Endothelial cell (in vitro differentiated cells): Measurements from ENCODE around the gene TBRG4. TPM values are rescaled to one million over a fixed set of nuclear protein-coding genes. Genes with fewer than 3 reads are reported as not detected.

Experiments
- DNase-seq: peaks from one replicate; pipeline ENCODE4 v3.0.0; 2021; ENCODE audit warnings: low spot score
- H3K27ac Mint-ChIP-seq: one replicate; pipeline ENCODE4 v1.8.0; 2021; ENCODE audit warnings: mixed read lengths, inconsistent platforms; ENCODE audit not compliant: unreplicated experiment
- H3K27me3 Mint-ChIP-seq: one replicate; pipeline ENCODE4 v1.8.0; 2021; ENCODE audit warnings: mild to moderate bottlenecking, moderate library complexity, mixed read lengths, inconsistent platforms; ENCODE audit not compliant: unreplicated experiment
- H3K36me3 Mint-ChIP-seq: one replicate; pipeline ENCODE4 v1.8.0; 2021; ENCODE audit warnings: mild to moderate bottlenecking, low read depth, mixed read lengths, inconsistent platforms; ENCODE audit not compliant: unreplicated experiment
- H3K4me1 Mint-ChIP-seq: one replicate; pipeline ENCODE4 v1.8.0; 2021; ENCODE audit warnings: mild to moderate bottlenecking, mixed read lengths, inconsistent platforms; ENCODE audit not compliant: unreplicated experiment
- H3K4me3 Mint-ChIP-seq: one replicate; pipeline ENCODE4 v1.8.0; 2021; ENCODE audit warnings: mild to moderate bottlenecking, mixed read lengths, inconsistent platforms; ENCODE audit not compliant: unreplicated experiment
- H3K9me3 Mint-ChIP-seq: one replicate; pipeline ENCODE4 v1.8.0; 2021; ENCODE audit warnings: mixed read lengths, inconsistent platforms; ENCODE audit not compliant: unreplicated experiment
- total RNA-seq: library from RNA; stranded (reverse); fragmentation: NEBNext Ultra II Directional; extraction: Animal tissue kit (Norgen Biotek cat#: 25700); gene quantifications from one replicate; pipeline ENCODE4 v1.2.1, GENCODE V29; 2021; ENCODE audit not compliant: unreplicated experiment
- TF ChIP-seq, protein P1 (sequence below): fragments of 200-600 bp; sonication (generic); IDR thresholded peaks from one replicate; pipeline ENCODE4 v1.5.0; 2021; ENCODE audit warnings: antibody characterized with exemption; ENCODE audit not compliant: unreplicated experiment

TBRG4 gene
- total RNA-seq, 1 donor from 2014 or later = 48.1 TPM

DNA sequence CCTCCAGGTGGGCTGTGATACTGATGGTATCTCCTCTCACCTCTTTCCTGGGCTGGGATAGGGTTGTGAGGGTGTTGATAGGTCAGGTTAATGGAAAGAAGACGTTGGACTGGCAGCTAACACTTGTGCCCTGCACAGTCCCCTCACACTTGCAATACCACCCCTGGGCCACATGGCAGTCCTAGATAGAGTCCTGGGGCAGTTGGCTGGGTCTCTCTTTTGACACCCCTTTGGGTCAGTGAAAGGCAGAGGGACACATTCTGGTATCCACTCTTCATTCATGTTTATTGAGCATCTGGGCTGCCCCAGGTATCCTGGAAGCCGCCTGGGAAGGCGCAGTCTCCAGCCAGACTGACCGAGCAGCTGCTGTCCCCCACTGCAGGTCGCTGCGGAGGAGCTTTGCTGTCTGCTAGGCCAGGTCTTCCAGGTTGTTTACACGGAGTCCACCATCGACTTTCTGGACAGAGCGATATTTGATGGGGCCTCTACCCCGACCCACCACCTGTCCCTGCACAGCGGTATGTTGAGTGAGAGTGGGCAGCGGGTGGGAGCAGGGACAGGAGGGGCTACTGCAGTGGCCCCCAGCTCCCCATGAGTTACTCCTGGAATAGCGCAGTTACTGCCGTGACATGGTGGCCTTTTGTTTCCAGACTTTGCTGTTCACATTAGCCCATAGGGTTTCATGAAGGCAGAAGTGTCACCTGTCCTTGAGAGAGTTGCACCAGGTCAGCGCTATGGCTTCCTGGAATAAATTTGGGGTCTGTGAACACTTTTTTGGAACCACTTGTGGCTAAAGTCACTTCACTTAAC is 41.8 kb downstream of the TBRG4 start:
- H3K4me3 Mint-ChIP-seq = no peak overlapping the region
- DNase-seq = no peak
- H3K36me3 Mint-ChIP-seq = peaks cover 25% of the 10 kb centered on the region
- TF ChIP-seq, protein P1, sequence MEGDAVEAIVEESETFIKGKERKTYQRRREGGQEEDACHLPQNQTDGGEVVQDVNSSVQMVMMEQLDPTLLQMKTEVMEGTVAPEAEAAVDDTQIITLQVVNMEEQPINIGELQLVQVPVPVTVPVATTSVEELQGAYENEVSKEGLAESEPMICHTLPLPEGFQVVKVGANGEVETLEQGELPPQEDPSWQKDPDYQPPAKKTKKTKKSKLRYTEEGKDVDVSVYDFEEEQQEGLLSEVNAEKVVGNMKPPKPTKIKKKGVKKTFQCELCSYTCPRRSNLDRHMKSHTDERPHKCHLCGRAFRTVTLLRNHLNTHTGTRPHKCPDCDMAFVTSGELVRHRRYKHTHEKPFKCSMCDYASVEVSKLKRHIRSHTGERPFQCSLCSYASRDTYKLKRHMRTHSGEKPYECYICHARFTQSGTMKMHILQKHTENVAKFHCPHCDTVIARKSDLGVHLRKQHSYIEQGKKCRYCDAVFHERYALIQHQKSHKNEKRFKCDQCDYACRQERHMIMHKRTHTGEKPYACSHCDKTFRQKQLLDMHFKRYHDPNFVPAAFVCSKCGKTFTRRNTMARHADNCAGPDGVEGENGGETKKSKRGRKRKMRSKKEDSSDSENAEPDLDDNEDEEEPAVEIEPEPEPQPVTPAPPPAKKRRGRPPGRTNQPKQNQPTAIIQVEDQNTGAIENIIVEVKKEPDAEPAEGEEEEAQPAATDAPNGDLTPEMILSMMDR = no peak
- H3K27me3 Mint-ChIP-seq = peaks cover 5% of the 10 kb centered on the region
- no peaks in the 10 kb centered on the region for H3K9me3 Mint-ChIP-seq
- H3K4me1 Mint-ChIP-seq = no peaks in the 10 kb centered on the region
- H3K27ac Mint-ChIP-seq = no peak overlapping the region

DNA sequence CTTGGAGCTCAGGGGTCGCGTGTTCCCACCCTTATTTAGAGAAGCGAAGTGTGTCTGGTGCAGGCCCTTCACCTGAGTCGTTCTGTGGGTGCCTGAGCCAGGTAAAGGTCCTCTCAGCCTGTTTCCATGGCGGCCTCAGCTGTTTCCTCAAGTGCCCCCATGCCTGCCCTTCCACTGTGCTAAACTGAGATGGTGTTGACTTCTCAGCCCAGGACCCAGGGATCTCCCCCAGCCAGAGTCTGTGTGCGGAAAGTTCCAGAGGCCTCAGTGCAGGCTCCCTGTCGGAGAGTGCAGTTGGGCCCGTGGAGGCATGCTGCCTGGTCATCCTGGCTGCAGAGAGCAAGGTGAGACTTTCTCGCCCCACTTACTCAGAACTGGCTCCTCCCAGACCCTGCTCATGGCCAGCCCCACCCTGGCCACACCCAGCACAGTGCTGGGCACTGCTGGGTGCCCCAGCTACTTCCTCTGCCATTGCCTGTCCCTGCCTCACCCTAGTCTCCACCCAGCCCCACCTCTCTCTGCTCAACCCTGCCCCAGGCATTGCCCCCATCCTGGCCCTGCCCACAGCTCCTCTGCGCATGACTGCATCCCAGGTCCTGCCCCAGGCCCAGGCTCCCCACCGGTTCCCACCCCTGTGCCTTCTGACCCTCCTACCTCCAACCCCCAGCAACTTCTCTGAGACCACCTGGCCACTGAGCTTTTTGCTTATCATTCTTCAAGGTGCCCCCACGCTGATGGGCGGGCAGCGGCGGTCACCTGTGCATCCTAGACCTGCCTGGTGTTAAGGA is 43.1 kb downstream of the TBRG4 start:
- no peak overlapping the region for H3K4me3 Mint-ChIP-seq
- peaks cover 28% of the 10 kb centered on the region for H3K36me3 Mint-ChIP-seq
- peaks cover 5% of the 10 kb centered on the region for H3K27me3 Mint-ChIP-seq
- H3K9me3 Mint-ChIP-seq = no peaks in the 10 kb centered on the region
- H3K27ac Mint-ChIP-seq = no peak overlapping the region
- H3K4me1 Mint-ChIP-seq = no peaks in the 10 kb centered on the region
- TF ChIP-seq, protein P1 = no peak
- no peak for DNase-seq

DNA sequence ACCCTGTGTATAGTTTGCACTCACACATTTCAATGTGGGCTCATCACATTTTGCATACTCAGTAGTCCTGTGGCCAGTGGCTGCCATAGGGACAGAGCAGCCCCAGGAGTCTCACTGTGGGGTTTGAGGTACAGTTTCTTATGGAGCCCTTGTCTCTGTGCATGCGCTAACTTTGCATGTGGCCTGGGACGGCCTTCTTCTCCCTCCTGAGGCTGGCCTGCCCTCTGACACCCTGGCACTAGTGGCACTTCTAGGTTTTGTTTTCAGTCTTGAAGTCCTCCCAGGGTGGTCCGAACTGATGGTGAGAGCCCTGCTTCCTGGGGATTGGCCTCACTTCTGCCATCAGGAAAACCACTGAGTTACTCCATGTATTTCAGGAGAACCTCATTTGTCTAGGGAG is 43.9 kb downstream of the TBRG4 start:
- no peaks in the 10 kb centered on the region for H3K4me1 Mint-ChIP-seq
- DNase-seq = no peak
- no peak overlapping the region for H3K4me3 Mint-ChIP-seq
- no peaks in the 10 kb centered on the region for H3K9me3 Mint-ChIP-seq
- TF ChIP-seq, protein P1 = no peak
- H3K36me3 Mint-ChIP-seq = peaks cover 28% of the 10 kb centered on the region
- H3K27ac Mint-ChIP-seq = no peak overlapping the region
- no peaks in the 10 kb centered on the region for H3K27me3 Mint-ChIP-seq

DNA sequence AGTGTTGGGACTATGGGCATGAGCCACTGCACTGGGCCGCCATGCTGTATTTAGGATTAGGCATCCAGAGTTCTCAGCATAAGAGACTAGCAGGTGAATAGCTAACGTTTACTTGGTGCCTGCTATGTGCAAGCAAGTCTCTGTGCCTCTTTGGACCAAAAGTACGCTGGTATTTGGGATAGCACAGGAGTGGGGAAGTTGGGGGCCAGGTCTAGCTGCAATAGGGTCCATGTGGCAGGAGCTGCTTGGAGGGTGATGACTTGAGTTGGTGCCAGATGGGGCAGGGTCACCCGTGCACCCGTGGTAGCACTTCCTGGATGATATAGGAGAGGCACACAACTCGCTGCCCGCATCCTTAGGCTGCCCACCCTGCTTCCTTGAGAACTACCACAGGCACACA is 45.1 kb downstream of the TBRG4 start:
- no peak for DNase-seq
- Mint-ChIP-seq H3K9me3 (no peaks in the 10 kb centered on the region), H3K4me1 (peaks cover 3% of the 10 kb centered on the region), H3K36me3 (peaks cover 22% of the 10 kb centered on the region), H3K27ac (no peak overlapping the region), H3K4me3 (no peak overlapping the region), H3K27me3 (no peaks in the 10 kb centered on the region)
- TF ChIP-seq, protein P1 = no peak
